DOHH2 (cell line): ENCODE measurements around the gene RBFOX2.

Experiments used
- H3F3A ChIP-seq: fragments of 200-600 bp; sonication (generic), shearing (Covaris generic); 2 replicates; pipeline ENCODE4 v1.6.0; 2016; ENCODE audit warnings: antibody characterized with exemption, mild to moderate bottlenecking; ENCODE audit not compliant: control insufficient read depth, insufficient read depth
- H3K27ac ChIP-seq: fragments of 200-600 bp; sonication (generic); 2 replicates; pipeline ENCODE4 v1.5.1; 2014; ENCODE audit warnings: low read depth, mild to moderate bottlenecking, low read length, moderate library complexity
- H3K27me3 ChIP-seq: fragments of 200-600 bp; sonication (generic); 2 replicates; pipeline ENCODE4 v1.6.1; 2014; ENCODE audit warnings: mild to moderate bottlenecking, low read length, mixed read lengths; ENCODE audit not compliant: control insufficient read depth
- H3K36me3 ChIP-seq: fragments of 200-600 bp; sonication (generic); 2 replicates; pipeline ENCODE4 v1.6.1; 2014; ENCODE audit warnings: mild to moderate bottlenecking, low read length, moderate library complexity, mixed read lengths; ENCODE audit not compliant: control insufficient read depth
- H3K4me1 ChIP-seq: fragments of 200-600 bp; sonication (generic); 2 replicates; pipeline ENCODE4 v1.6.1; 2014; ENCODE audit warnings: mild to moderate bottlenecking, low read length, mixed read lengths; ENCODE audit not compliant: control insufficient read depth
- H3K4me2 ChIP-seq: fragments of 200-600 bp; sonication (generic); 2 replicates; pipeline ENCODE4 v1.6.0; 2014; ENCODE audit warnings: mild to moderate bottlenecking, low read length, moderate library complexity
- H3K4me3 ChIP-seq: fragments of 200-600 bp; sonication (generic); 2 replicates; pipeline ENCODE4 v1.5.1; 2014; ENCODE audit warnings: mild to moderate bottlenecking, low read length, mixed read lengths
- H3K79me2 ChIP-seq: fragments of 200-600 bp; sonication (generic); 2 replicates; pipeline ENCODE4 v1.6.1; 2014; ENCODE audit warnings: mild to moderate bottlenecking, low read length, mixed read lengths; ENCODE audit not compliant: control insufficient read depth
- H3K9me2 ChIP-seq: fragments of 200-600 bp; sonication (generic); replicated peaks from 2 replicates; pipeline ENCODE4 v1.6.1; 2014; ENCODE audit warnings: mild to moderate bottlenecking, low read length, mixed read lengths; ENCODE audit not compliant: control insufficient read depth
- H3K9me3 ChIP-seq: fragments of 200-600 bp; sonication (generic); 2 replicates; pipeline ENCODE4 v1.6.1; 2014; ENCODE audit warnings: antibody characterized with exemption, low read length, mixed read lengths; ENCODE audit not compliant: control insufficient read depth, insufficient read depth
- H4K20me1 ChIP-seq: fragments of 200-600 bp; sonication (generic); 2 replicates; pipeline ENCODE4 v1.6.0; 2014; ENCODE audit warnings: low read depth, mild to moderate bottlenecking, antibody characterized with exemption, low read length, moderate library complexity; ENCODE audit not compliant: control insufficient read depth, insufficient read depth
- EZH2phosphoT487 ChIP-seq: fragments of 200-600 bp; sonication (generic); IDR thresholded peaks from 2 replicates; pipeline ENCODE4 v1.6.1; 2017; ENCODE audit warnings: borderline replicate concordance, mild to moderate bottlenecking, antibody characterized with exemption, low read length, moderate library complexity, mixed read lengths
- TF ChIP-seq, protein P1 (sequence below): fragments of 200-600 bp; sonication (generic); IDR thresholded peaks from one replicate; pipeline ENCODE4 v1.5.1; 2014; ENCODE audit warnings: antibody characterized with exemption, mild to moderate bottlenecking, low read depth, low read length; ENCODE audit not compliant: poor library complexity, severe bottlenecking

Gene RBFOX2

DNA sequence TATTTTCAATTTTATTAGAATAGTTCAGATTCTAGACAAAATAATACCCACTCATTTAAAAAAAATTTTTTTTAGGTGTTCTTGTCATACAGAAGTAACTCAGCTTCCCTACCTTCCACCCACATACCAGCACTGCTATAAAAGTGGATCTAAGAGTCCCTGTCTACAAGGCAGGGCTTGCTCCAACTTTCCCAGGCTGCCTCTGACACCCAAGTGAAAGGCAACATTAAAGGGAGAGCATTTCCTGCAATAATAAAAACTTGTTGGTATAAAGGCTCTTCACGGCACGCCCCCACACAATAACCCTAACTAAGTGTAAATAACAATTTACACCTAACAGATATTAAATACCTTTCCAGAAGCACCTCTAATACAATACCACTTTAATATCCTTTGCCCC lies 183.7 kb downstream of the RBFOX2 start:
- H3K9me2 ChIP-seq = no peaks in the 10 kb centered on the region
- peak overlapping the region; percentile 41 for H3K4me2 ChIP-seq
- H3K4me3 ChIP-seq = peak overlapping the region; percentile 13; the same call in 1 of the 2 replicates
- peak overlapping the region; percentile 17; the same call in 1 of the 2 replicates for H3K27ac ChIP-seq
- no peaks in the 10 kb centered on the region for H3K36me3 ChIP-seq
- H3K79me2 ChIP-seq = peaks cover 78% of the 10 kb centered on the region
- TF ChIP-seq, protein P1, sequence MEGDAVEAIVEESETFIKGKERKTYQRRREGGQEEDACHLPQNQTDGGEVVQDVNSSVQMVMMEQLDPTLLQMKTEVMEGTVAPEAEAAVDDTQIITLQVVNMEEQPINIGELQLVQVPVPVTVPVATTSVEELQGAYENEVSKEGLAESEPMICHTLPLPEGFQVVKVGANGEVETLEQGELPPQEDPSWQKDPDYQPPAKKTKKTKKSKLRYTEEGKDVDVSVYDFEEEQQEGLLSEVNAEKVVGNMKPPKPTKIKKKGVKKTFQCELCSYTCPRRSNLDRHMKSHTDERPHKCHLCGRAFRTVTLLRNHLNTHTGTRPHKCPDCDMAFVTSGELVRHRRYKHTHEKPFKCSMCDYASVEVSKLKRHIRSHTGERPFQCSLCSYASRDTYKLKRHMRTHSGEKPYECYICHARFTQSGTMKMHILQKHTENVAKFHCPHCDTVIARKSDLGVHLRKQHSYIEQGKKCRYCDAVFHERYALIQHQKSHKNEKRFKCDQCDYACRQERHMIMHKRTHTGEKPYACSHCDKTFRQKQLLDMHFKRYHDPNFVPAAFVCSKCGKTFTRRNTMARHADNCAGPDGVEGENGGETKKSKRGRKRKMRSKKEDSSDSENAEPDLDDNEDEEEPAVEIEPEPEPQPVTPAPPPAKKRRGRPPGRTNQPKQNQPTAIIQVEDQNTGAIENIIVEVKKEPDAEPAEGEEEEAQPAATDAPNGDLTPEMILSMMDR = no peak
- no peak for TF ChIP-seq EZH2phosphoT487
- no peaks in the 10 kb centered on the region for H3K27me3 ChIP-seq
- H4K20me1 ChIP-seq = no peaks in the 10 kb centered on the region
- peaks cover 88% of the 10 kb centered on the region for H3K4me1 ChIP-seq
- peaks cover 8% of the 10 kb centered on the region; the same call in 1 of the 2 replicates for H3F3A ChIP-seq
- no peaks in the 10 kb centered on the region for H3K9me3 ChIP-seq

DNA sequence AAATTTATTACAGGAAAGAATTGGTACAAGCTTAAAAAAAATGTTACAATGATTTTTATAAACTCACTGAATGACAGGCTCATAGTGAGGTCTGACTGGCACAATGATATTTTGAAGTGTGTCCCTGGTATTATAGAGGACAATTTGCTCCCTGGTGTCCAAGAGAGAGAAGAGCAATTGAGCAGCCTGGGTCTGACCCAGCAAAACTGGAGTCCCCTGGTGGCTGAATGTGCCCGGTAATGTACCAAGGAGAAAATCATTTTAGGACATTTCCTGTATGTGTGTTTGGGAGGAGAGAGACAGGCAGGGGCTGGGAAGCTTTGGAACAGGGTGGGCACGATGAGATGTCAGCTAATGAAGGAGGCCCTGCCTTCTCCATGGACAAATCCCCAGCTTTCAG lies 185.7 kb downstream of the RBFOX2 start:
- H4K20me1 ChIP-seq = no peaks in the 10 kb centered on the region
- no peak overlapping the region for H3K27ac ChIP-seq
- peaks cover 81% of the 10 kb centered on the region for H3K4me1 ChIP-seq
- peaks cover 8% of the 10 kb centered on the region; the same call in 1 of the 2 replicates for H3F3A ChIP-seq
- H3K79me2 ChIP-seq = peaks cover 77% of the 10 kb centered on the region
- no peak overlapping the region for H3K4me3 ChIP-seq
- H3K27me3 ChIP-seq = no peaks in the 10 kb centered on the region
- no peaks in the 10 kb centered on the region for H3K9me2 ChIP-seq
- H3K9me3 ChIP-seq = no peaks in the 10 kb centered on the region
- no peaks in the 10 kb centered on the region for H3K36me3 ChIP-seq
- H3K4me2 ChIP-seq = no peak overlapping the region; the same call in 1 of the 2 replicates
- TF ChIP-seq EZH2phosphoT487 = no peak
- TF ChIP-seq, protein P1 = peak; percentile 64

DNA sequence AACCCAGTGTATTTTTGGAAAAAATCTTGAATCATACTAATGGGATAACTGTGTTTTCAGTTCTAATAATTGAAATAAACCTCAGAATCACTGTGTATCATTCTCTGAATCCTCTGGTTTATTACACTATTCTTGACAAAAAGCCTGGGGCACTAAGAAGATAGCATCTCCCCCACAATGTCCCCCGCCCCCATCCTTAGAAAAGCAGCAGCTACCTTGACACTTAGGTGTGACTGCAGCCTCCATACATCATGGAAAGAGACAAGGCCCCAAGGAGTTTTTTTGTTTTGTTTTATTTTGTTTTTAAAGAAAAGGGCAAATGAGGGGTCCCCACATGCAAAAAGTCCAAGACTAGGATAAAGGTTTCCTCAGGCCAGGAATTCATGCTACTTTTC lies 186.1 kb downstream of the RBFOX2 start:
- H3K9me3 ChIP-seq = no peaks in the 10 kb centered on the region
- H3K4me3 ChIP-seq = no peak overlapping the region
- H3F3A ChIP-seq = 0 out of 2 replicates have a peak, but pooled peaks cover 7% of the 10 kb centered on the region
- no peaks in the 10 kb centered on the region for H4K20me1 ChIP-seq
- peak overlapping the region; percentile 4; the same call in 1 of the 2 replicates for H3K4me2 ChIP-seq
- H3K27ac ChIP-seq = peak overlapping the region; percentile 7; the same call in 1 of the 2 replicates
- no peaks in the 10 kb centered on the region for H3K9me2 ChIP-seq
- no peaks in the 10 kb centered on the region for H3K27me3 ChIP-seq
- H3K36me3 ChIP-seq = no peaks in the 10 kb centered on the region
- TF ChIP-seq, protein P1 = no peak
- TF ChIP-seq EZH2phosphoT487 = no peak
- H3K79me2 ChIP-seq = peaks cover 78% of the 10 kb centered on the region
- peaks cover 78% of the 10 kb centered on the region for H3K4me1 ChIP-seq
